ENCODE data around the gene STX1A. TPM values are rescaled to one million over a fixed set of nuclear protein-coding genes. Genes with fewer than 3 reads are reported as not detected.
"Not testable (repeated sequence)": the region's sequence is repeated elsewhere in the genome, so short reads cannot be mapped to it uniquely, and the experiment has no call there.

The STX1A gene
- total RNA-seq, 1 experiment from 2014 or later: 20.4 TPM

DNA sequence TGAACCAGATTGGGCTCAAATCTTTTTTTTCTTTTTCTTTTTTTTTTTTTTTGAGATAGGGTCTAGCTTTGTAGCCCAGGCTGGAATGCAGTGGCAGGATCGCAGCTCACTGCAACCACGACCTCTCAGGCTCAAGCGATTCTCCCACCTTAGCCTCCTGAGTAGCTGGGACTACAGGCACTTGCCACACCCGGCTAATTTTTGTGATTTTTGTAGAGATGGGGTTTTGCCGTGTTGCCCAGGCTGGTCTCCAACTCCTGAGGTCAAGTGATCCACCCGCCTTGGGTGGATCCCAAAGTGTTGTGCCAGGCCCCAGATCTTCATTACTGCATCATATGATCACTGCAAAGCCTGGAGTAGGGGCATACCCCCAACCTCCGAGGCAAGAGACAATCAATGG, 39.0 kb downstream of the STX1A start (continued):
- TF ChIP-seq, protein P1, sequence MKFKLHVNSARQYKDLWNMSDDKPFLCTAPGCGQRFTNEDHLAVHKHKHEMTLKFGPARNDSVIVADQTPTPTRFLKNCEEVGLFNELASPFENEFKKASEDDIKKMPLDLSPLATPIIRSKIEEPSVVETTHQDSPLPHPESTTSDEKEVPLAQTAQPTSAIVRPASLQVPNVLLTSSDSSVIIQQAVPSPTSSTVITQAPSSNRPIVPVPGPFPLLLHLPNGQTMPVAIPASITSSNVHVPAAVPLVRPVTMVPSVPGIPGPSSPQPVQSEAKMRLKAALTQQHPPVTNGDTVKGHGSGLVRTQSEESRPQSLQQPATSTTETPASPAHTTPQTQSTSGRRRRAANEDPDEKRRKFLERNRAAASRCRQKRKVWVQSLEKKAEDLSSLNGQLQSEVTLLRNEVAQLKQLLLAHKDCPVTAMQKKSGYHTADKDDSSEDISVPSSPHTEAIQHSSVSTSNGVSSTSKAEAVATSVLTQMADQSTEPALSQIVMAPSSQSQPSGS (CRISPR knock-in tag; IDR thresholded peaks at IDR 0.05; ENCODE audit: borderline replicate concordance, low read depth): no peak

DNA sequence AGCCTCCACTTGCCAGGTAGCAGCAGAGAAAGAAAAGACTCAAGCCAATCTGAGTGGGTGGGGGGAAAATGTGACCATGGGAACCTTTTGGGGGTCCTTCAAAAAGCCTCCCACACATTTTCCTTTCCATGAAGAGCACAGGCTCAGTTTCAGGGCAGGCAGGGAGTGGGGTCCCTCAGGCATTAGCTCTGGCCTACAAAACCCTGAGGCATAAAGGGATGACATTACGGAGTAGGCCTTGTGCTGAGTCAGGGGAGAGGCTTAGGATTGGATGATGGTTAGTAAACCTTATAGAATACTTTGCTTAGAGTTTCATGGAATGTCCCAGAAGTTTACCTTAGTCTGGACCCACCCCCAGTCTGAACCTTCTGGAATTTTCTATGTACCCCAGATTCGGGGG, 39.8 kb downstream of the STX1A start:
- DNase-seq (ENCODE audit: low spot score) (no peak), ATAC-seq (no peak)
- peaks cover 14% of the 10 kb centered on the region for H3K36me3 Mint-ChIP-seq

DNA sequence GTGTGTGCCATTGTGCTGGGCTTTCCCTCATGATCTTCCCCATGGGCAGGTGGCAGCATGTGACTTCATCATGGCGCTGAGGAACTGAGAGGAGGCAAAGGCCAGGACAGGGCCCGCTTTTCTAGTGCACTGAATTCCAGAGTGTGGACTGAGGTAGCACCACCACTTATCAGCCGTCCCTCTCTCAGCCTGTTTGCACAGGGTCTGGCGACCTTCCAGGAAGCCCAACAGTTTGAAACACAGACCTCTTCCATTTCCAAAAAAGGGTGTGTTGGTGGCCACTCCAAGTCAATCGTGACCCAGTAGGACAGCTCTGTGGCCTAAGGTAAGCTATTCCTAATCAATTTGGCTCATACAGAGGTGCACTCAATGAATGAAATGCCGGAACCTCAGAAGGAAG, 40.6 kb downstream of the STX1A start:
- peaks cover 17% of the 10 kb centered on the region for H3K4me1 Mint-ChIP-seq
- no peak overlapping the region for H3K27ac Mint-ChIP-seq
- ChIA-PET POLR2A (no interaction called here), CTCF (interaction anchor here (0.9 kb wide), 1 partner anchor 46 kb away, joined by 4 read pairs; no protein-coding TSS in a partner anchor)
- ATAC-seq (no peak), DNase-seq (ENCODE audit: low spot score) (no peak)
- H3K36me3 Mint-ChIP-seq: peaks cover 14% of the 10 kb centered on the region
- no peak overlapping the region for H3K4me3 Mint-ChIP-seq
- no peaks in the 10 kb centered on the region for H3K27me3 Mint-ChIP-seq (ENCODE audit: low read depth)
- H3K9me3 Mint-ChIP-seq: no peaks in the 10 kb centered on the region
- TF ChIP-seq, protein P2, sequence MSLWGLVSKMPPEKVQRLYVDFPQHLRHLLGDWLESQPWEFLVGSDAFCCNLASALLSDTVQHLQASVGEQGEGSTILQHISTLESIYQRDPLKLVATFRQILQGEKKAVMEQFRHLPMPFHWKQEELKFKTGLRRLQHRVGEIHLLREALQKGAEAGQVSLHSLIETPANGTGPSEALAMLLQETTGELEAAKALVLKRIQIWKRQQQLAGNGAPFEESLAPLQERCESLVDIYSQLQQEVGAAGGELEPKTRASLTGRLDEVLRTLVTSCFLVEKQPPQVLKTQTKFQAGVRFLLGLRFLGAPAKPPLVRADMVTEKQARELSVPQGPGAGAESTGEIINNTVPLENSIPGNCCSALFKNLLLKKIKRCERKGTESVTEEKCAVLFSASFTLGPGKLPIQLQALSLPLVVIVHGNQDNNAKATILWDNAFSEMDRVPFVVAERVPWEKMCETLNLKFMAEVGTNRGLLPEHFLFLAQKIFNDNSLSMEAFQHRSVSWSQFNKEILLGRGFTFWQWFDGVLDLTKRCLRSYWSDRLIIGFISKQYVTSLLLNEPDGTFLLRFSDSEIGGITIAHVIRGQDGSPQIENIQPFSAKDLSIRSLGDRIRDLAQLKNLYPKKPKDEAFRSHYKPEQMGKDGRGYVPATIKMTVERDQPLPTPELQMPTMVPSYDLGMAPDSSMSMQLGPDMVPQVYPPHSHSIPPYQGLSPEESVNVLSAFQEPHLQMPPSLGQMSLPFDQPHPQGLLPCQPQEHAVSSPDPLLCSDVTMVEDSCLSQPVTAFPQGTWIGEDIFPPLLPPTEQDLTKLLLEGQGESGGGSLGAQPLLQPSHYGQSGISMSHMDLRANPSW (CRISPR knock-in tag; conservative IDR thresholded peaks at IDR 0.05; ENCODE audit: low read depth): no peak
- no peak for TF ChIP-seq TEAD1 (CRISPR knock-in tag; IDR thresholded peaks at IDR 0.05)

More for the DNA sequence above, 39.8 kb downstream of the STX1A start:
- Mint-ChIP-seq H3K9me3 (no peaks in the 10 kb centered on the region), H3K4me3 (no peak overlapping the region), H3K4me1 (peaks cover 19% of the 10 kb centered on the region), H3K27ac (no peak overlapping the region), H3K27me3 (ENCODE audit: low read depth) (no peaks in the 10 kb centered on the region)
- TF ChIP-seq TCF7 (CRISPR knock-in tag; IDR thresholded peaks at IDR 0.05; ENCODE audit: low read depth): no peak
- TF ChIP-seq, protein P3, sequence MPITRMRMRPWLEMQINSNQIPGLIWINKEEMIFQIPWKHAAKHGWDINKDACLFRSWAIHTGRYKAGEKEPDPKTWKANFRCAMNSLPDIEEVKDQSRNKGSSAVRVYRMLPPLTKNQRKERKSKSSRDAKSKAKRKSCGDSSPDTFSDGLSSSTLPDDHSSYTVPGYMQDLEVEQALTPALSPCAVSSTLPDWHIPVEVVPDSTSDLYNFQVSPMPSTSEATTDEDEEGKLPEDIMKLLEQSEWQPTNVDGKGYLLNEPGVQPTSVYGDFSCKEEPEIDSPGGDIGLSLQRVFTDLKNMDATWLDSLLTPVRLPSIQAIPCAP (CRISPR knock-in tag; IDR thresholded peaks at IDR 0.05): no peak
- no peak for TF ChIP-seq ZBTB21 (CRISPR knock-in tag; IDR thresholded peaks at IDR 0.05; ENCODE audit: borderline replicate concordance)
- no peak for TF ChIP-seq TEAD4 (CRISPR knock-in tag; IDR thresholded peaks at IDR 0.05)
- TF ChIP-seq, protein P4, sequence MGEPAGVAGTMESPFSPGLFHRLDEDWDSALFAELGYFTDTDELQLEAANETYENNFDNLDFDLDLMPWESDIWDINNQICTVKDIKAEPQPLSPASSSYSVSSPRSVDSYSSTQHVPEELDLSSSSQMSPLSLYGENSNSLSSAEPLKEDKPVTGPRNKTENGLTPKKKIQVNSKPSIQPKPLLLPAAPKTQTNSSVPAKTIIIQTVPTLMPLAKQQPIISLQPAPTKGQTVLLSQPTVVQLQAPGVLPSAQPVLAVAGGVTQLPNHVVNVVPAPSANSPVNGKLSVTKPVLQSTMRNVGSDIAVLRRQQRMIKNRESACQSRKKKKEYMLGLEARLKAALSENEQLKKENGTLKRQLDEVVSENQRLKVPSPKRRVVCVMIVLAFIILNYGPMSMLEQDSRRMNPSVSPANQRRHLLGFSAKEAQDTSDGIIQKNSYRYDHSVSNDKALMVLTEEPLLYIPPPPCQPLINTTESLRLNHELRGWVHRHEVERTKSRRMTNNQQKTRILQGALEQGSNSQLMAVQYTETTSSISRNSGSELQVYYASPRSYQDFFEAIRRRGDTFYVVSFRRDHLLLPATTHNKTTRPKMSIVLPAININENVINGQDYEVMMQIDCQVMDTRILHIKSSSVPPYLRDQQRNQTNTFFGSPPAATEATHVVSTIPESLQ (CRISPR knock-in tag; IDR thresholded peaks at IDR 0.05): no peak
- no peak for TF ChIP-seq FOXK1 (CRISPR knock-in tag; IDR thresholded peaks at IDR 0.05)
- no peak for TF ChIP-seq NFYB (CRISPR knock-in tag; conservative IDR thresholded peaks at IDR 0.05; ENCODE audit: low read depth)
- no peak for TF ChIP-seq ZNF138 (CRISPR knock-in tag; conservative IDR thresholded peaks at IDR 0.05)
- no peak for TF ChIP-seq ELF4 (CRISPR knock-in tag; IDR thresholded peaks at IDR 0.05; ENCODE audit: low read depth)
- CTCF ChIA-PET: interaction anchor here (0.9 kb wide), 1 partner anchor 46 kb away, joined by 4 read pairs; no protein-coding TSS in a partner anchor
- POLR2A ChIA-PET: no interaction called here

- CTCF ChIA-PET: interaction anchor here (0.5 to 3.5 kb wide), 16 partner anchors 8 to 1044 kb away, joined by 3 to 26 read pairs (median 5); partner anchors contain the start of genes STX1A and VPS37D
- not testable (repeated sequence) for H3K27ac Mint-ChIP-seq; H3K27me3 Mint-ChIP-seq (ENCODE audit: low read depth); H3K9me3 Mint-ChIP-seq; H3K4me3 Mint-ChIP-seq
- Mint-ChIP-seq H3K4me1 (peaks cover 13% of the 10 kb centered on the region), H3K36me3 (peaks cover 14% of the 10 kb centered on the region)
- POLR2A ChIA-PET: interaction anchor here (1.0 kb wide), 1 partner anchor 11 kb away, joined by 4 read pairs; no protein-coding TSS in a partner anchor
- peak; percentile 41 for DNase-seq (ENCODE audit: low spot score)
- TF ChIP-seq ZNF121 (CRISPR knock-in tag; IDR thresholded peaks at IDR 0.05): peak; percentile 96
- peak; percentile 86 for ATAC-seq
Measured at GRCh38 chr7:73676062-73676461, 43.4 kb downstream of the STX1A start.
